ENCODE measurements around the gene BAX.

- TF ChIP-seq CTCF (IDR thresholded peaks at IDR 0.05; ENCODE audit: insufficient read depth, low read length) (no peak), POLR2AphosphoS5 (IDR thresholded peaks at IDR 0.05; ENCODE audit: low read depth) (no peak), GABPA (IDR thresholded peaks at IDR 0.05; ENCODE audit: low read depth) (no peak), SPI1 (IDR thresholded peaks at IDR 0.05; ENCODE audit: borderline replicate concordance, low read depth) (no peak)
- TF ChIP-seq, protein P1, sequence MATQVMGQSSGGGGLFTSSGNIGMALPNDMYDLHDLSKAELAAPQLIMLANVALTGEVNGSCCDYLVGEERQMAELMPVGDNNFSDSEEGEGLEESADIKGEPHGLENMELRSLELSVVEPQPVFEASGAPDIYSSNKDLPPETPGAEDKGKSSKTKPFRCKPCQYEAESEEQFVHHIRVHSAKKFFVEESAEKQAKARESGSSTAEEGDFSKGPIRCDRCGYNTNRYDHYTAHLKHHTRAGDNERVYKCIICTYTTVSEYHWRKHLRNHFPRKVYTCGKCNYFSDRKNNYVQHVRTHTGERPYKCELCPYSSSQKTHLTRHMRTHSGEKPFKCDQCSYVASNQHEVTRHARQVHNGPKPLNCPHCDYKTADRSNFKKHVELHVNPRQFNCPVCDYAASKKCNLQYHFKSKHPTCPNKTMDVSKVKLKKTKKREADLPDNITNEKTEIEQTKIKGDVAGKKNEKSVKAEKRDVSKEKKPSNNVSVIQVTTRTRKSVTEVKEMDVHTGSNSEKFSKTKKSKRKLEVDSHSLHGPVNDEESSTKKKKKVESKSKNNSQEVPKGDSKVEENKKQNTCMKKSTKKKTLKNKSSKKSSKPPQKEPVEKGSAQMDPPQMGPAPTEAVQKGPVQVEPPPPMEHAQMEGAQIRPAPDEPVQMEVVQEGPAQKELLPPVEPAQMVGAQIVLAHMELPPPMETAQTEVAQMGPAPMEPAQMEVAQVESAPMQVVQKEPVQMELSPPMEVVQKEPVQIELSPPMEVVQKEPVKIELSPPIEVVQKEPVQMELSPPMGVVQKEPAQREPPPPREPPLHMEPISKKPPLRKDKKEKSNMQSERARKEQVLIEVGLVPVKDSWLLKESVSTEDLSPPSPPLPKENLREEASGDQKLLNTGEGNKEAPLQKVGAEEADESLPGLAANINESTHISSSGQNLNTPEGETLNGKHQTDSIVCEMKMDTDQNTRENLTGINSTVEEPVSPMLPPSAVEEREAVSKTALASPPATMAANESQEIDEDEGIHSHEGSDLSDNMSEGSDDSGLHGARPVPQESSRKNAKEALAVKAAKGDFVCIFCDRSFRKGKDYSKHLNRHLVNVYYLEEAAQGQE (IDR thresholded peaks at IDR 0.05; ENCODE audit: insufficient replicate concordance, low read depth): no peak
These were observed 3.3 kb downstream of the BAX start for GRCh38 chr19:48958006-48958405.
